HG03280 (cell line): ENCODE measurements around the gene TRIM2.

ENCODE experiments used
- ATAC-seq: cut with Tn5 transposase; IDR thresholded peaks from one replicate; pipeline ENCODE4 v1.9.1; 2021; ENCODE audit warnings: mild to moderate bottlenecking, moderate library complexity; ENCODE audit not compliant: unreplicated experiment

The TRIM2 gene

GRCh38 chr4:153221783-153222706 lies 17.8 kb downstream of the TRIM2 start:
- peak; percentile 31 for ATAC-seq

DNA sequence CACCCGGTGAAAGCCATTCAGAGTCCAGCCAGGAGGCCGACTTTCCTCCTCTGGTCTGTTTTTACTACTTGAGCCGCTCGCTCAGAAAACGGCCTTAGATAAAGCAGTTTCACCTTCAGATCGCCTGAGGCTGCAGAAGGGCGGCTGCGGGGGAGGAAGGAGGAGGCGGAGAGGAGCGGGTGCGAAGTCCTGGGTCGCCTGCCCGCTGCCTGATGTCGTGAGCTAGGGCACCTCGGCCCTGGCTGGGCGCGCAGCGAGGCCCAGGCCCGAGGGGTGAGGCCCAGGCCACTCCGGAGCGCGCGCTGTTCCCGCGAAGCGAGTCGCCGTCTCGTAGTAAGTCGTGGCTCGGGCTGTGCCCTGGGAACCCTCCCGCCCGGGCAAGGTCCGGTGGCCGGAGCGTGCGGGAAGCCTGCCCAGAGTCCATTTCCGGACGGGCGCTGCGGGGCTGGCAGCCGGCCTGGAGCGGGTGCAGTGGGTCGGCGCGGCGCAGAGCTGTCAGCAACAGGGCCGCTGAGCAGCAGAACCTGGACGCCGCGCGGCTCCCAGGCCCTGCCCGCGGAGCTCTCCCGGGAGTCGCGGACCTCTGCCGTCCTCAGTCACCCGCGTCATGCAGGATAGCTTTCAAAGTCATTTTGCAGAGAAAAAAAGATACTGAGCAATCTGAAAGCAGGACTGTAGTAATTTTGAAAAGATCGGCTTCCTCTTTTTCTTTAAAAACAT lies 18.6 kb downstream of the TRIM2 start:
- peak; percentile 47 for ATAC-seq

DNA sequence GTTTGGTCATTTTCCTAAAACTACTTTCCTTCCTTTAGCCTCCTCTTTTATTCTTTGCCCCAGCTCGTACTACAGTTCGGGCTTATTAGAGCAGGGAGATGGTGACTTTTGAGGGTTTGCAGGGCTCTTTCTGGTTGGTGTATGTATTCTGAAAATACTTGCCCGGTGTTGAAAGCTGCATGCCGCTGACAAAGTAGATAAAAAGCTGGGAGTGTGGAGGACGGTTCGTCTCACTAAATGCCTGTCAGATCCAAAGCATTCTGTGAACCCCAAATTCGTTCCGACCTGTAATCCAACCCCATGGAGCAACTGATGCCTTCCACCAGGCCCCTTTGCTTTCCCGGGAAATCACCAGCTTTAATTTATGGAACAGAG lies 19.2 kb downstream of the TRIM2 start:
- ATAC-seq: no peak

DNA sequence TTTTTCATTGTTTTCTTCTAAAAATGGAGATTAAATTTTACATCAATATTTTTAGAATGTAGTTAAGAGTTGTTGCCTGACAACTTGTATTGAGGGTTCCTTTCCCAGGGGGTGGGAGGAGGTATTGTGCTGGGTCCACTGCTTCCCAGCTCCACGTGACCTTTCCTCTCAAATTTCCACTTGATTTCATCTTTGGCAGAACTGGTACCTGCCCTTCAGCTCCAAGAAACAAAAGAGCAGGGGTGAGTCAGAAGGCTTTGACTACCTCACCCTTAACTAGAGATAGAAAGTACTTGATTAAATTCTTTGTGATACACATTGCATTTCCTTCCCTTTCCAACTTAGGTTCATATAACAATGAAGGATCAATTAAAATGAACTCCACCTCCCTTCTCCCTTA lies 19.7 kb downstream of the TRIM2 start:
- no peak for ATAC-seq

DNA sequence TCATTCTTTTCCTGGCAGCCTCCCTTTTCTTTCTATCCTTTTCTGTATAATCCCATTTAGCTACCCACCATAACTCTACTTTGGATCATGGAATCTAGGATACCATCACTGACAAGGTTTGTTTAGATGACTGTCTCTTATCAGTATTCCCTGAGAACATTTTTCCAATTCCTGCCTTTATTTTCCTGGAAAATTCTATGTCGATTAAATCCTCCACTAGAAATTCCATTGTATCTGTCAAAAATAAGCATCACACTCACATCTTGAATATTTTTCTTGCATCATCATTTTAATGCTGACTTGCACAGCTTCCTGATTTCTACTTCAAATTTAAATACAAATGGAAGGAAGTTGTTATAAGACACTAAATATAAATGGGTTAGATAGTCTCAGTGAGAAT lies 20.2 kb downstream of the TRIM2 start:
- no peak for ATAC-seq

GRCh38 chr4:153227469-153228075 lies 23.3 kb downstream of the TRIM2 start:
- ATAC-seq: no peak

GRCh38 chr4:153228512-153229140 lies 24.4 kb downstream of the TRIM2 start:
- ATAC-seq: no peak

DNA sequence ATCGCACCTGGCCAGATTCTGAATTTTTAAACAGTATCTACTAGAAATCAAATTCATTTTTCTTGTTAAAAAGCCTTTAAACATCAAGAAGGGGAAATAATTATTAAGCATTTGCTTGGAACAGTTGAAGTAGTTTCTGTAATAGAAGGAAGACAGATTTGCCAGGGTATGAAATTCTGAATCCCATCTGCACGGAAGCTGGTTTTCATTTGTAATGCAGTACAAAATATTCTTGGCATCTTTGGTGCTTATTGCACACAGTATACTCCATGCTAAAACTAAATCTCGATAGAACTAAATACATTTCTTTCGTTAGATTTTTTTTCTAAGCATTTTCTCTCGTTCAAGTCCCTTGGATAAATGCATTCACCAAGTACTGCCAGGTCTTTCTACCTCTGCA lies 25.3 kb downstream of the TRIM2 start:
- no peak for ATAC-seq

DNA sequence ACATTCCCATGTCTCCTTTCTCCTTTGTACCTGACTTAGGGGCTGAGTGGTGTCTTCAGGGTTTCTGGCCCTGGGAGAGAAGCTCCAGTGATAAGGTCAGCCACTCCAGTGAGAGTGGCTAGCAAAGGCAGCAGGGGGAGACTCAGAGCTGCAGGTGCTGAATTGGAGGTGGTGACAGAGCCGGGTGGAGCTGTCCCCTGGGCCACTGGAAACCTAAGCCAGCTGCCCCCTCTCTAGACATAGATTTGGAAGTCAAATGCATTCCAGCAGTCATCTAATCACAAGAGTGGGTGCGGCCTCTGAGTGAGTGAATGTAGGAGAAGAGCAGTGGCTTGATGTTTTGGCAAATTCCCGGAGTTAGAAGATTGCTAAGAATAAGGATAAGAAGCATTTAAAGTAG lies 28.5 kb downstream of the TRIM2 start:
- ATAC-seq: no peak

GRCh38 chr4:153233761-153234371 lies 29.6 kb downstream of the TRIM2 start:
- ATAC-seq: no peak

GRCh38 chr4:153234885-153235284 lies 30.6 kb downstream of the TRIM2 start:
- no peak for ATAC-seq

DNA sequence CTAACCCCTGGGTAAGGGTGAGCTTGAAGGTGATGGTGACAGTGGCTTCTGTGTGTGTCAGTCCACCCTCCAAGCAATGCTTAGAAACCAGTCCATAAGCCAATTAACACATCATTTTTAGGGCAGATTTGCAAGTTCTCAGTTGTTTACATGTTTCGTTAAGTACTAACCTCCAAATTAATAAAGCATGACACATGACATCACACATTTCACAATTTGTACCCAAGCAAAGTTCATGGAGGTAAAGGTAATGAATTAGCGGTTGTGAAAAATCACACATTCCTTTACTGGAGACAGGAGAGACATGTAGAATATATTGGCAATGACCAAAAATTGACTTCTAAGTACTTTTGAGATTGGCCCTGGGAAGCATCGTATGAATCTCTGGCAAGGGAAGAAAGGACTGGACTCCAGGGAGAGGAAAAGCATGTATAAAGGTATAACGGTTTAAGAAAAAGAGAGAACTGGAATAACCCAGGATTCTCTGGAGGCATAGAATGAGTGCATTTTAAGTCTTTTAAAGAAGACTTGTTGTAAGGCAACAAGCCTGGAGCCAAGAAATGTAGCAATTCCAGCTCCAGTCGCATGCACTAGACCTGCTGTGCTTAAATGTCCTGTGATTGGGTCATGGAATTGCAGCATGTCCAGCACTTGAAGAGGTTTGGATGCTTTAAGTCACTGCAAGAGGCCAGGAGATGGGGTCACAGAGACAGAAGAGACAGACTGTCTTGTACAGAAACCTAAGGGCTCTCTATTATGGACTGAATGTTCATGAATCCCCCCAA lies 34.1 kb downstream of the TRIM2 start:
- no peak for ATAC-seq

GRCh38 chr4:153239409-153239808 lies 35.2 kb downstream of the TRIM2 start:
- no peak for ATAC-seq

GRCh38 chr4:153241295-153241694 lies 37.1 kb downstream of the TRIM2 start:
- no peak for ATAC-seq

DNA sequence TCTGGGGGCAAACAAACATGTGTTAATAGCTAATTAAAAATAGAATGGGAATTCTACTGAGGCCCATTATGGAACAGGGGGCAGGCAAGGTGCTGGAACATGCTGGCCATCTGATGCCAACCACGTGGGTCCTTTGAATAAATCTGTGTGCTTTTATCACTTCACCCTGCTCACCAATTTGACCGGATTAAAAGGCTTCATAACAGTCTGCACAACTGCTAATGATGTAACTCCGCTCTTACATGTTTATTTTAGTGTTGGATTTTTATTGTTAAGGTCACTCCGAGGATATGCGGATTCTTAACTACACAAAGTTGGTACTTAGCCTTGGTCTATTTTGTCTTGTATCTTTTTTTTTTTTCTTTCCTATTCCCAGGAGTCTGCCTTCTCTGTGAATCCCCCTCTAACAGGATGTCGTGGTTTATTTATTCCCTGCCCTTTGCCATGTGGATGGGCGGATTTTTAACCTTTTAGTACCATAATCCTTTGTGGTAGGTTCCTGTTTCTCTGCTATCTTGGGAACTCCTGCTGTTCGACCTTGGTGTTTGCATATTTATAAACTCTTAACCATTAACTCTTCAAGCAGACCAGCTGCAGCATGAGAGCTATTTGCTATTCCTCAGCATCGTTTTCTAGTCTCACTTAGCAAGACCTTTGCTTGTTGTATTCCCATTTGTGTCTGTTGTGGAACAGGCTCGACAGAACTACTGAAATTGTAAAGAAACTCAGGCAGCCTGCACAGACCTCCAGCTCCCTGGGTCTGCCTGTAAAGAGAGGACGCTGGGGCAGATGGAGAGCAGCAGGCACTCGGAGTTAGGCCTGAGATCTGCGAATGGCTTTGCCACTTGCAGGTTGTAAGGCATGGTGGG lies 38.0 kb downstream of the TRIM2 start:
- ATAC-seq: no peak

- no peak for ATAC-seq
Observed at GRCh38 chr4:153242839-153243324, 38.6 kb downstream of the TRIM2 start.

DNA sequence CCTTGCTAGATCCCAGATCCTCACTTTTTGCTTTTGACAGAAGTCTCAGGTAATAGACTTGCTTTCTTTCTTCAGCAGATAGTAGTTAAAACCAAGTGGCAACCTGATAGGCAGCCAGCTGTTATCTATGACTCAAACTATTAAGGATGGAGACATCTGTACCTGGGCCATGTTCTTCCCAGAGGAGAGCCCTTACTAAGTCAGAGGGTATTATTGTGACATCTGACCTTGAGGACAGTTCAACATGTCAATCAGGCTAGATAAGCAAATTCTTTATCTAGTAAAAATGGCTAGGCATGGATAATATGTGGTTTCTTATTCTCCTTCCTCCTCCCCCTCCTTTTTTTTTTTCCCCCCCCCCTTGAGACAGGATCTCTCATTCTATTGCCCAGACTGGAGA lies 39.2 kb downstream of the TRIM2 start:
- no peak for ATAC-seq

DNA sequence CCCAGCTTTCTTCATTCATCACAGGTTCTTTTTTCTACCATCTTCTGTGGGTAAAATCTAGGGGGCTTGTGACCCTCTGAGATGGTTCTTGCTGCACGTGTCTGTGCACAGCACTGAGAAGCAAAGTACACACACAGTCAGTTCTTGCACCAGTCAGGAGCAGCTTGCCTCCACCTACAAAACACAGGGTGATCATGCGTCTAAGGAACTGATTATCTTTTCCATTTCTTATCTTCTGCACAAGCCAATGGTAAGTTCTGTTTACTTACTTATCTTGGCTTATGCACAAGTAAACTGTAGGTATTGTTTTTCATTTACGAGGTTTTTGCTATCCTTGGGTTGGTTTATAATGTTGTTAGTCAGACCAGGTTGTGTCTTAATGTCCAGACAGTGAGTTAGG lies 40.7 kb downstream of the TRIM2 start:
- ATAC-seq: no peak

DNA sequence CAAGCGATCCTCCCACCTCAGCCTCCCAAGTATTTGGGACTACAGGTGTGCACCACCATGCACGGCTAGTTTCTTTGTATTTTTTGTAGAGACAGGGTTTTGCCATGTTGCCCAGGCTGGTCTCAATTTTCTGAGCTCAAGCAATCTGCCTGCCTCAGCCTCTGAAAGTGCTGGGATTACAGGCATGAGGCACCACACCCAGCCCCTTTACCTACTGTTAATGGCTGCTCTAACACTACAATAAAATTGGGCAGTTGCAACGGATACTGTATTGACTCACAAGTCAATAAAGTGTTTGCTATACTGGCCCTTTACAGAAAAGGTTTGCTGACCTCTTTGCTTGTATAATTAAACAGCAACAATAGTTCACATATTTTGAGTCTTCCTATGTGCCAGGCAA lies 41.5 kb downstream of the TRIM2 start:
- ATAC-seq: no peak
